GM23338 (cell line): Measurements from ENCODE around the gene ERC2.

ENCODE experiments used
- EZH2 ChIP-seq: fragments of 200-600 bp; sonication (generic); IDR thresholded peaks from one replicate; pipeline ENCODE4 v1.8.0; 2017; ENCODE audit warnings: antibody characterized with exemption, mild to moderate bottlenecking, low read depth; ENCODE audit not compliant: unreplicated experiment
- POLR2AphosphoS5 ChIP-seq: IDR thresholded peaks from 2 replicates; pipeline ENCODE4 v1.6.1; 2016; ENCODE audit warnings: antibody characterized with exemption, low read depth
- TF ChIP-seq, protein P1 (sequence below): IDR thresholded peaks from one replicate; pipeline ENCODE4 v1.6.1; 2018; ENCODE audit warnings: antibody characterized with exemption; ENCODE audit not compliant: unreplicated experiment
- TF ChIP-seq, protein P2 (sequence below), 2 experiments: fragments of 200-600 bp in 1 of 2; sonication (generic) in 1 of 2; conservative IDR thresholded peaks; 2 replicates each; pipeline versions ENCODE4 v1.5.1 to v1.6.1; 2016 to 2017; ENCODE audit warnings: antibody characterized with exemption in 2 of 2, low read depth in 2 of 2, mild to moderate bottlenecking in 2 of 2, moderate library complexity in 1 of 2

DNA sequence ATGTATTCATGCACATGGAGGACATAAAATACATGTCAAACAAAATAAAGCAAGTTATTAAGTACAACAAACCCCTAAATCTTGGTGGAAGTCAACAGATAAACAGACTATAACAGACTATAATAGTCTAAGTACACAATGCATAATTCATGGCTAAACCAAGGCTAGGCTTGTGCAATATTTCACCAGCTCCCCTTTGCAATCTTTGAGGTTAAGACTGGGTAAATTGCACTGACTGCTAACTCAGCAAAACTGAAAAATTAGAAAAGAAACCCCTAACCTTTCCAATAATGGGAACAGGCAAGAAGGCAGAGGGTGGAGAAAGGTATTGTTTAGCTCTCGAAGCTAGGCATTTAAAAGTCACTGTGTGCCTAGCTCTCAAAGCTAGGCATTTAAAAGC lies 676.3 kb downstream of the ERC2 start:
- no peak for TF ChIP-seq EZH2
- TF ChIP-seq, protein P1, sequence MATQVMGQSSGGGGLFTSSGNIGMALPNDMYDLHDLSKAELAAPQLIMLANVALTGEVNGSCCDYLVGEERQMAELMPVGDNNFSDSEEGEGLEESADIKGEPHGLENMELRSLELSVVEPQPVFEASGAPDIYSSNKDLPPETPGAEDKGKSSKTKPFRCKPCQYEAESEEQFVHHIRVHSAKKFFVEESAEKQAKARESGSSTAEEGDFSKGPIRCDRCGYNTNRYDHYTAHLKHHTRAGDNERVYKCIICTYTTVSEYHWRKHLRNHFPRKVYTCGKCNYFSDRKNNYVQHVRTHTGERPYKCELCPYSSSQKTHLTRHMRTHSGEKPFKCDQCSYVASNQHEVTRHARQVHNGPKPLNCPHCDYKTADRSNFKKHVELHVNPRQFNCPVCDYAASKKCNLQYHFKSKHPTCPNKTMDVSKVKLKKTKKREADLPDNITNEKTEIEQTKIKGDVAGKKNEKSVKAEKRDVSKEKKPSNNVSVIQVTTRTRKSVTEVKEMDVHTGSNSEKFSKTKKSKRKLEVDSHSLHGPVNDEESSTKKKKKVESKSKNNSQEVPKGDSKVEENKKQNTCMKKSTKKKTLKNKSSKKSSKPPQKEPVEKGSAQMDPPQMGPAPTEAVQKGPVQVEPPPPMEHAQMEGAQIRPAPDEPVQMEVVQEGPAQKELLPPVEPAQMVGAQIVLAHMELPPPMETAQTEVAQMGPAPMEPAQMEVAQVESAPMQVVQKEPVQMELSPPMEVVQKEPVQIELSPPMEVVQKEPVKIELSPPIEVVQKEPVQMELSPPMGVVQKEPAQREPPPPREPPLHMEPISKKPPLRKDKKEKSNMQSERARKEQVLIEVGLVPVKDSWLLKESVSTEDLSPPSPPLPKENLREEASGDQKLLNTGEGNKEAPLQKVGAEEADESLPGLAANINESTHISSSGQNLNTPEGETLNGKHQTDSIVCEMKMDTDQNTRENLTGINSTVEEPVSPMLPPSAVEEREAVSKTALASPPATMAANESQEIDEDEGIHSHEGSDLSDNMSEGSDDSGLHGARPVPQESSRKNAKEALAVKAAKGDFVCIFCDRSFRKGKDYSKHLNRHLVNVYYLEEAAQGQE = no peak
- TF ChIP-seq, protein P2, sequence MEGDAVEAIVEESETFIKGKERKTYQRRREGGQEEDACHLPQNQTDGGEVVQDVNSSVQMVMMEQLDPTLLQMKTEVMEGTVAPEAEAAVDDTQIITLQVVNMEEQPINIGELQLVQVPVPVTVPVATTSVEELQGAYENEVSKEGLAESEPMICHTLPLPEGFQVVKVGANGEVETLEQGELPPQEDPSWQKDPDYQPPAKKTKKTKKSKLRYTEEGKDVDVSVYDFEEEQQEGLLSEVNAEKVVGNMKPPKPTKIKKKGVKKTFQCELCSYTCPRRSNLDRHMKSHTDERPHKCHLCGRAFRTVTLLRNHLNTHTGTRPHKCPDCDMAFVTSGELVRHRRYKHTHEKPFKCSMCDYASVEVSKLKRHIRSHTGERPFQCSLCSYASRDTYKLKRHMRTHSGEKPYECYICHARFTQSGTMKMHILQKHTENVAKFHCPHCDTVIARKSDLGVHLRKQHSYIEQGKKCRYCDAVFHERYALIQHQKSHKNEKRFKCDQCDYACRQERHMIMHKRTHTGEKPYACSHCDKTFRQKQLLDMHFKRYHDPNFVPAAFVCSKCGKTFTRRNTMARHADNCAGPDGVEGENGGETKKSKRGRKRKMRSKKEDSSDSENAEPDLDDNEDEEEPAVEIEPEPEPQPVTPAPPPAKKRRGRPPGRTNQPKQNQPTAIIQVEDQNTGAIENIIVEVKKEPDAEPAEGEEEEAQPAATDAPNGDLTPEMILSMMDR (conservative IDR thresholded peaks at IDR 0.05; ENCODE audit: low read depth in 2 of 2) = no peak
- TF ChIP-seq POLR2AphosphoS5 = no peak
